Measurements from ENCODE around the gene CALCR.

DNA sequence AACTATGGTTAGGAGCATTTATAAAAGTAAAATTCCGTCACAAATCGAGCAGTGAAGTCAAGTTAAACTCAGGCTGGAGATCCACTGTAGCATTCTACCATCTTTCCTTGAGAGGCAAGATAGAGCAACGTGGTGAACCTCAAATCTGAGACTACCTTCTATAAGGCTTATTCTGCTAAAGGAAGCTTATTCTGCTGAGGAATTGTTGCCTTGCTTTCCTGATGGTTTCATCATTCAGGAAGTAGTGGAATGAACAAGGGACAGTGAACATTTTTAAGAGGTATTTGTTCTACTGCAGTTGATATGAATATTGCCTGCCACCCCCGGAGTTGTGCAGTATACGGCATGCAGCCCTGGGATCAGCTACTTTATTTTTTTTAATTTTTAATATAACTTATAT is 171.6 kb downstream of the CALCR start:
- TF ChIP-seq, protein P1, sequence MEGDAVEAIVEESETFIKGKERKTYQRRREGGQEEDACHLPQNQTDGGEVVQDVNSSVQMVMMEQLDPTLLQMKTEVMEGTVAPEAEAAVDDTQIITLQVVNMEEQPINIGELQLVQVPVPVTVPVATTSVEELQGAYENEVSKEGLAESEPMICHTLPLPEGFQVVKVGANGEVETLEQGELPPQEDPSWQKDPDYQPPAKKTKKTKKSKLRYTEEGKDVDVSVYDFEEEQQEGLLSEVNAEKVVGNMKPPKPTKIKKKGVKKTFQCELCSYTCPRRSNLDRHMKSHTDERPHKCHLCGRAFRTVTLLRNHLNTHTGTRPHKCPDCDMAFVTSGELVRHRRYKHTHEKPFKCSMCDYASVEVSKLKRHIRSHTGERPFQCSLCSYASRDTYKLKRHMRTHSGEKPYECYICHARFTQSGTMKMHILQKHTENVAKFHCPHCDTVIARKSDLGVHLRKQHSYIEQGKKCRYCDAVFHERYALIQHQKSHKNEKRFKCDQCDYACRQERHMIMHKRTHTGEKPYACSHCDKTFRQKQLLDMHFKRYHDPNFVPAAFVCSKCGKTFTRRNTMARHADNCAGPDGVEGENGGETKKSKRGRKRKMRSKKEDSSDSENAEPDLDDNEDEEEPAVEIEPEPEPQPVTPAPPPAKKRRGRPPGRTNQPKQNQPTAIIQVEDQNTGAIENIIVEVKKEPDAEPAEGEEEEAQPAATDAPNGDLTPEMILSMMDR (IDR thresholded peaks at IDR 0.05 in 2 of 3, conservative IDR thresholded peaks at IDR 0.05 in 1 of 3; ENCODE audit: borderline replicate concordance in 1 of 3, insufficient read depth in 1 of 3, low read depth in 2 of 3, low read length in 2 of 3), result no peak
- no peak for TF ChIP-seq POLR2A (IDR thresholded peaks at IDR 0.05; ENCODE audit: borderline replicate concordance, extremely low read depth, insufficient read depth, insufficient read length)
- no peak for TF ChIP-seq EZH2phosphoT487 (IDR thresholded peaks at IDR 0.05; ENCODE audit: borderline replicate concordance)
- TF ChIP-seq EZH2 (IDR thresholded peaks at IDR 0.05), result no peak
- TF ChIP-seq SP1 (IDR thresholded peaks at IDR 0.05; ENCODE audit: low read depth), result no peak
- TF ChIP-seq POLR2AphosphoS5 (IDR thresholded peaks at IDR 0.05; ENCODE audit: low read depth, low read length), result no peak
- no peak for TF ChIP-seq CEBPB (IDR thresholded peaks at IDR 0.05; ENCODE audit: low read depth)
- TF ChIP-seq SIN3A (IDR thresholded peaks at IDR 0.05; ENCODE audit: low read depth), result no peak
- TF ChIP-seq, protein P2, sequence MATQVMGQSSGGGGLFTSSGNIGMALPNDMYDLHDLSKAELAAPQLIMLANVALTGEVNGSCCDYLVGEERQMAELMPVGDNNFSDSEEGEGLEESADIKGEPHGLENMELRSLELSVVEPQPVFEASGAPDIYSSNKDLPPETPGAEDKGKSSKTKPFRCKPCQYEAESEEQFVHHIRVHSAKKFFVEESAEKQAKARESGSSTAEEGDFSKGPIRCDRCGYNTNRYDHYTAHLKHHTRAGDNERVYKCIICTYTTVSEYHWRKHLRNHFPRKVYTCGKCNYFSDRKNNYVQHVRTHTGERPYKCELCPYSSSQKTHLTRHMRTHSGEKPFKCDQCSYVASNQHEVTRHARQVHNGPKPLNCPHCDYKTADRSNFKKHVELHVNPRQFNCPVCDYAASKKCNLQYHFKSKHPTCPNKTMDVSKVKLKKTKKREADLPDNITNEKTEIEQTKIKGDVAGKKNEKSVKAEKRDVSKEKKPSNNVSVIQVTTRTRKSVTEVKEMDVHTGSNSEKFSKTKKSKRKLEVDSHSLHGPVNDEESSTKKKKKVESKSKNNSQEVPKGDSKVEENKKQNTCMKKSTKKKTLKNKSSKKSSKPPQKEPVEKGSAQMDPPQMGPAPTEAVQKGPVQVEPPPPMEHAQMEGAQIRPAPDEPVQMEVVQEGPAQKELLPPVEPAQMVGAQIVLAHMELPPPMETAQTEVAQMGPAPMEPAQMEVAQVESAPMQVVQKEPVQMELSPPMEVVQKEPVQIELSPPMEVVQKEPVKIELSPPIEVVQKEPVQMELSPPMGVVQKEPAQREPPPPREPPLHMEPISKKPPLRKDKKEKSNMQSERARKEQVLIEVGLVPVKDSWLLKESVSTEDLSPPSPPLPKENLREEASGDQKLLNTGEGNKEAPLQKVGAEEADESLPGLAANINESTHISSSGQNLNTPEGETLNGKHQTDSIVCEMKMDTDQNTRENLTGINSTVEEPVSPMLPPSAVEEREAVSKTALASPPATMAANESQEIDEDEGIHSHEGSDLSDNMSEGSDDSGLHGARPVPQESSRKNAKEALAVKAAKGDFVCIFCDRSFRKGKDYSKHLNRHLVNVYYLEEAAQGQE (IDR thresholded peaks at IDR 0.05; ENCODE audit: low read depth), result no peak
- TF ChIP-seq, protein P3, sequence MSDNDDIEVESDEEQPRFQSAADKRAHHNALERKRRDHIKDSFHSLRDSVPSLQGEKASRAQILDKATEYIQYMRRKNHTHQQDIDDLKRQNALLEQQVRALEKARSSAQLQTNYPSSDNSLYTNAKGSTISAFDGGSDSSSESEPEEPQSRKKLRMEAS (IDR thresholded peaks at IDR 0.05), result no peak
- TF ChIP-seq, protein P4, sequence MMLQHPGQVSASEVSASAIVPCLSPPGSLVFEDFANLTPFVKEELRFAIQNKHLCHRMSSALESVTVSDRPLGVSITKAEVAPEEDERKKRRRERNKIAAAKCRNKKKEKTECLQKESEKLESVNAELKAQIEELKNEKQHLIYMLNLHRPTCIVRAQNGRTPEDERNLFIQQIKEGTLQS (IDR thresholded peaks at IDR 0.05), result no peak
- no peak for TF ChIP-seq JUND (IDR thresholded peaks at IDR 0.05)
- TF ChIP-seq ZFX (IDR thresholded peaks at IDR 0.05), result no peak
